ENCODE results near the gene JAK1.
A peak's percentile ranks its signal among the peaks of the same experiment; 100 is the strongest.
"Not testable (repeated sequence)": the region's sequence is repeated elsewhere in the genome, so short reads cannot be mapped to it uniquely, and the experiment has no call there.

Gene JAK1

GRCh38 chr1:64966158-64966971, at the start of gene JAK1:
Gene JAK1, minus strand, starts transcription at chr1:64966549. Its CDS starts 80,285 bp downstream, at chr1:64886264.
- ATAC-seq, result peak; percentile 80

GRCh38 chr1:65014321-65014720, 48.0 kb upstream of the JAK1 start:
- no peak for ATAC-seq

- peak; percentile 48 for ATAC-seq
These were observed 45.6 kb upstream of the JAK1 start for GRCh38 chr1:65011983-65012382.

GRCh38 chr1:65009724-65010420, 43.5 kb upstream of the JAK1 start:
- peak; percentile 56 to 65 for ATAC-seq

- ATAC-seq, result no peak
These were observed 42.8 kb upstream of the JAK1 start for GRCh38 chr1:65009176-65009575.

- no peak for ATAC-seq
These were observed 40.5 kb upstream of the JAK1 start for GRCh38 chr1:65006806-65007205.

- ATAC-seq, result no peak
These were observed 36.9 kb upstream of the JAK1 start for GRCh38 chr1:65003316-65003664.

- peak; percentile 84 to 88 for ATAC-seq
These were observed 36.4 kb upstream of the JAK1 start for GRCh38 chr1:65002508-65003315.

- no peak for ATAC-seq
These were observed 35.8 kb upstream of the JAK1 start for GRCh38 chr1:65002156-65002507.

GRCh38 chr1:65001231-65001792, 35.0 kb upstream of the JAK1 start:
- ATAC-seq, result peak; percentile 61 to 64

GRCh38 chr1:64998425-64998948, 32.1 kb upstream of the JAK1 start:
- not testable (repeated sequence) for ATAC-seq

GRCh38 chr1:64996541-64997257, 30.4 kb upstream of the JAK1 start:
- ATAC-seq, result no peak

GRCh38 chr1:64995316-64995715, 29.0 kb upstream of the JAK1 start:
- ATAC-seq, result no peak

- ATAC-seq, result peak in 1 of 2 donors; percentile 20
These were observed 20.8 kb upstream of the JAK1 start for GRCh38 chr1:64986903-64987871.

- ATAC-seq, result no peak
These were observed 18.4 kb upstream of the JAK1 start for GRCh38 chr1:64984737-64985136.

GRCh38 chr1:64984106-64984505, 17.8 kb upstream of the JAK1 start:
- ATAC-seq, result no peak

- no peak for ATAC-seq
These were observed 16.8 kb upstream of the JAK1 start for GRCh38 chr1:64983110-64983509.

GRCh38 chr1:64981601-64982533, 15.5 kb upstream of the JAK1 start:
- ATAC-seq, result no peak

GRCh38 chr1:64980745-64981600, 14.6 kb upstream of the JAK1 start:
- peak; percentile 56 to 59 for ATAC-seq
